ENCODE results near the gene DLG4.

The DLG4 gene

GRCh38 chr17:7138800-7139381, 80.7 kb downstream of the DLG4 start:
- H3K27ac ChIP-seq (ENCODE audit: low read depth, low read length), result no peak overlapping the region
- H3K27me3 ChIP-seq (ENCODE audit: insufficient read depth, low read length), result peaks cover 15% of the 10 kb centered on the region
- no peaks in the 10 kb centered on the region for H3K9me3 ChIP-seq (ENCODE audit: insufficient read depth, low read depth, low read length)
- WGBS, result 79% methylated on average over 7 of the region's 7 CpGs
- H3K9ac ChIP-seq (ENCODE audit: low read depth, low read length), result no peak overlapping the region
- H3K36me3 ChIP-seq (ENCODE audit: insufficient read depth, low read length), result no peaks in the 10 kb centered on the region
- H3K4me1 ChIP-seq (ENCODE audit: insufficient read depth, low read length), result peaks cover 11% of the 10 kb centered on the region; the same call in 1 of the 2 replicates
- no peak overlapping the region for H3K4me3 ChIP-seq (ENCODE audit: low read length)

GRCh38 chr17:7137171-7137943, 82.3 kb downstream of the DLG4 start:
- Histone ChIP-seq H3K27ac (ENCODE audit: low read depth, low read length) (no peak overlapping the region), H3K4me1 (ENCODE audit: insufficient read depth, low read length) (peaks cover 11% of the 10 kb centered on the region; the same call in 1 of the 2 replicates), H3K9ac (ENCODE audit: low read depth, low read length) (no peak overlapping the region), H3K27me3 (ENCODE audit: insufficient read depth, low read length) (peaks cover 22% of the 10 kb centered on the region), H3K36me3 (ENCODE audit: insufficient read depth, low read length) (no peaks in the 10 kb centered on the region), H3K4me3 (ENCODE audit: low read length) (no peak overlapping the region), H3K9me3 (ENCODE audit: insufficient read depth, low read depth, low read length) (no peaks in the 10 kb centered on the region)
- 82% methylated on average over 11 of the region's 13 CpGs for whole genome bisulfite sequencing
